GM19193 (cell line): Measurements from ENCODE around the gene GIMAP6.

Experiments used
- POLR2A ChIP-seq: IDR thresholded peaks from 4 replicates; pipeline ENCODE4 v1.6.1; 2011; ENCODE audit not compliant: insufficient read depth, insufficient read length; ENCODE audit errors: extremely low read depth

The GIMAP6 gene

GRCh38 chr7:150645259-150646020 lies 13.3 kb upstream of the GIMAP6 start:
- TF ChIP-seq POLR2A, result no peak

- TF ChIP-seq POLR2A, result no peak
Measured at GRCh38 chr7:150642926-150643325, 10.7 kb upstream of the GIMAP6 start.

DNA sequence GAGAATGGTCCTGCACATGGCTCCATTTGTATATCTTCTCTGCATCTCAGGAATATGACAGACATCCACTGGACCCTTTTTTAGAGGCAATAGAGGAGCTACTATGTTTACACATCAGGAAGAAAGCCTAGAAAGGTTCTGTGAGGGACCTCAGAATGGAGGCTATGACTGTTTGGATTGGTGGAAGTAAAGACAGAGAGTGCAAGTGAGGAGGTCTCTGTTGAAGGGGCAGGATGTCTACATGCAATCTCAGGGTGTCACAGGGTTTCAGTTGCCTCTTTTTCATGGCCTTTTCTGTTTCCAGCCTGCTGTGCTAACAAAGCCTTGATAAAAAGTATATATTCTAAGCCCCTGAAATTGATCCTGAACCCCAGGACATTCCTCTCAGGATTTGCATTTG lies 9.7 kb upstream of the GIMAP6 start:
- no peak for TF ChIP-seq POLR2A

DNA sequence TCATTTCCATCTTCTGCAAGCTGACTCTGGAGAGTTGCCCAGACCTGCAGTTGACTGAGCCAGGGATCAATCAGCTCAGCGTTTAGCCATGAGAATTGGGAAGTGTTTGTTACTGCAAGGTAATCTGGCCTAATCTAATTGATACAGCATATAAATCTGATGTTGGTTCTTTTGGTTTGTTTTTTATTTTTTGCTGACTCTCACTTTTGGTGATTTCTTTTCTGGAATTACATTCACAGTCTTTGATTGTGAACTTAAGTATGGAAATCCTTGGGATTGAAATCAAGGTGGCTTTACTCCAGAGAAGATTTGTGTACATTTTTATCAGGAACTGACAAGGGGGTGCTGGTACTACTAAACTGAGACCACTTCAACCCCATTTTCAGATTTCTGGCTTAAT lies 1.7 kb upstream of the GIMAP6 start:
- no peak for TF ChIP-seq POLR2A

- TF ChIP-seq POLR2A, result no peak
Measured at GRCh38 chr7:150631084-150631826, 930 bp downstream of the GIMAP6 start.

- no peak for TF ChIP-seq POLR2A
Measured at GRCh38 chr7:150629347-150629746, 2.8 kb downstream of the GIMAP6 start.

DNA sequence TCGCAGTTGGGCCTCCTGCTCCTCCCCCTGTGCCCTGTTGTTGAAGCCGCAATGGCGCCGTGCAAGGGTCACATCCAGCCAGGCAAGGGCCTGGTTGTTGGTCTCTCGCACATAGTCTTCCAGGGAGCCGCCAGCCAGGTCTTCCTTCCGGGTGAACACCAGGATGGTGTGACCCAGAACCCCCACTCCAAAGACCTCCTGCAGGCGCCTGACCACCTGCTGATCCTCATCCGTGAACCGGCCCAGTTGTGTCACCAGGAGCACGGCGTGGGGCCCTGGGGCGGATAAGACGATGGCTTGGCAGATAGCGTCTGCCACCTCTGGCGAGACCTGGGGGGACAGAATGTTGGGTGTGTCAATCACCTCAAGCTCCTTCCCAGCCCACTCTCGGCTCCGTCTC lies 4.2 kb downstream of the GIMAP6 start:
- TF ChIP-seq POLR2A, result no peak

GRCh38 chr7:150626696-150627095 lies 5.5 kb downstream of the GIMAP6 start:
- TF ChIP-seq POLR2A, result no peak

GRCh38 chr7:150621376-150621775 lies 10.8 kb downstream of the GIMAP6 start:
- TF ChIP-seq POLR2A, result no peak

- TF ChIP-seq POLR2A, result no peak
Measured at GRCh38 chr7:150620617-150621371, 11.4 kb downstream of the GIMAP6 start.

- no peak for TF ChIP-seq POLR2A
Measured at GRCh38 chr7:150620061-150620460, 12.1 kb downstream of the GIMAP6 start.

DNA sequence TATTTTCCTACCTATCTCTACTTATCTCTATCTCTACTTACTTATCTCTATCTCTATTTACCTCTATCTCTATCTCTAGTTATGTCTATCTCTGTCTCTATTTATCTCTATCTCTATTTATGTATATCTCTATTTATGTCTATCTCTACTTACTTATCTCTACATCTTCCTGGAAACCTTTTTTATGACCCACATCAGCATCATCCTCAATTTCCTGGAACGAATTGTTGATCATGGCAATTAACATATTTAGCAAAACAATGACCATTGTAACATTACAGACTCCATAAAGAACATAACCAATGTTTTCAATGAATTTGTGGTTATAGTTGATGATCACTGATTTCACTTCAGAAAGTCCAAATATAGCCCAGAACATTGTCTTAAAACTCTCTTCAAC lies 18.3 kb downstream of the GIMAP6 start:
- TF ChIP-seq POLR2A, result no peak

GRCh38 chr7:150612925-150613324 lies 19.3 kb downstream of the GIMAP6 start:
- TF ChIP-seq POLR2A, result no peak

GRCh38 chr7:150610233-150610632 lies 22.0 kb downstream of the GIMAP6 start:
- TF ChIP-seq POLR2A, result no peak

- no peak for TF ChIP-seq POLR2A
Measured at GRCh38 chr7:150595361-150595760, 36.8 kb downstream of the GIMAP6 start.
